Measurements from ENCODE around the gene CSF1R. TPM values are rescaled to one million over a fixed set of nuclear protein-coding genes. Genes with fewer than 3 reads are reported as not detected.

Gene CSF1R
- total and polyA plus RNA-seq, 2 donors (not counting 3 experiments of a cell fraction or from before 2014, with no cell fraction given), result not detected

DNA sequence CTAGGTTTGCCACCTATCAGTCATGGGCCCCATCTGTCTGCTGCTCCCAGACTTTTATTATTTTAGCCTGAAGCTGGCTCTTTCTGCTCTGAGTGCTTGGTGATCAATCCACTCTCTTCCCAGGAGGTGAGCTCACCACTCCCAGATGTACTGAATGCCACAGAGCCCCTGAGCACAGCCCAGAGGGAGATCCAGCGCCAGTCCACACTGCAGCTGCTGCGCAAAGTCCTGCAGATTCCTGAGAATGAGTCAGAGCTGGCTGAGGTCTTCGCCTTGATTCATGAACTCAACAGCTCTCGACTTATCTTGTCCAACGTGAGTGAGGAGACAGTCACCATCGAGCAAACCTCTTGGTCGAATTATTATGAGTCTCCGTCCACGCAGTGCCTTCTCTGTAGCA is 49.8 kb downstream of the CSF1R start:
- H2AFZ ChIP-seq (ENCODE audit: low read depth, low read length), result no peak overlapping the region
- no peaks in the 10 kb centered on the region for H3K79me2 ChIP-seq (ENCODE audit: control insufficient read depth, insufficient read depth, low read length)
- no peaks in the 10 kb centered on the region for H3K9me1 ChIP-seq (replicated peaks; ENCODE audit: control insufficient read depth, extremely low read depth, insufficient read depth, low read length)
- no peak overlapping the region for H3K4me2 ChIP-seq (ENCODE audit: insufficient read depth, low read length)
- DNase-seq (ENCODE audit: low read depth, low spot score) (no peak), FAIRE-seq (no peak)
- no peaks in the 10 kb centered on the region for H3K9me3 ChIP-seq (replicated peaks; ENCODE audit: control insufficient read depth, insufficient read depth, low read length)
- no peak overlapping the region for H3K27ac ChIP-seq (ENCODE audit: insufficient read depth, low read depth, low read length)
- no peak overlapping the region for H3K4me3 ChIP-seq (replicated peaks in 1 of 3; ENCODE audit: insufficient read depth in 1 of 3, low read depth in 1 of 3, low read length in 3 of 3)
- H3K36me3 ChIP-seq (ENCODE audit: control insufficient read depth in 2 of 2, extremely low read depth in 1 of 2, insufficient read depth in 2 of 2, low read length in 2 of 2), result peaks cover 34 to 46% of the 10 kb centered on the region in 2 experiments
- no peaks in the 10 kb centered on the region for H3K27me3 ChIP-seq (ENCODE audit: control insufficient read depth in 2 of 2, insufficient read depth in 2 of 2, low read length in 2 of 2)
- ChIA-PET POLR2A (no interaction called here), CTCF (interaction anchor here (2.1 to 2.8 kb wide), 2 partner anchors 15 to 46 kb away, joined by 9 to 10 read pairs; no protein-coding TSS in a partner anchor)
- intact Hi-C loops (cut with micrococcal nuclease) (no loop called here), dilution Hi-C loops (cut with MboI; ENCODE audit: extremely low pct_ligation_motif_present, low sequenced_read_pairs) (no loop called here)
- no peak overlapping the region for H3K9ac ChIP-seq (replicated peaks; ENCODE audit: extremely low read depth, insufficient read depth, low read length)
- no peaks in the 10 kb centered on the region for H4K20me1 ChIP-seq (replicated peaks; ENCODE audit: control insufficient read depth, extremely low read depth, insufficient read depth, low read length)
- TF ChIP-seq EZH2 (IDR thresholded peaks at IDR 0.05; ENCODE audit: borderline replicate concordance, low read depth, low read length, severe bottlenecking) (no peak), POLR2AphosphoS5 (IDR thresholded peaks at IDR 0.05; ENCODE audit: insufficient read depth, low read depth, low read length) (no peak), JUN (IDR thresholded peaks at IDR 0.05; ENCODE audit: borderline replicate concordance, insufficient read depth, insufficient read length, low read depth) (no peak), FOS (IDR thresholded peaks at IDR 0.05; ENCODE audit: borderline replicate concordance, insufficient read depth, low read length) (no peak), GATA2 (IDR thresholded peaks at IDR 0.05; ENCODE audit: insufficient read depth, insufficient read length, low read depth, low read length) (no peak), POLR2A (IDR thresholded peaks at IDR 0.05; ENCODE audit: low read depth, low read length) (no peak), MYC (IDR thresholded peaks at IDR 0.05; ENCODE audit: low read depth, low read length) (no peak), MAX (IDR thresholded peaks at IDR 0.05; ENCODE audit: insufficient read depth, insufficient read length) (no peak)
- TF ChIP-seq, protein P1, sequence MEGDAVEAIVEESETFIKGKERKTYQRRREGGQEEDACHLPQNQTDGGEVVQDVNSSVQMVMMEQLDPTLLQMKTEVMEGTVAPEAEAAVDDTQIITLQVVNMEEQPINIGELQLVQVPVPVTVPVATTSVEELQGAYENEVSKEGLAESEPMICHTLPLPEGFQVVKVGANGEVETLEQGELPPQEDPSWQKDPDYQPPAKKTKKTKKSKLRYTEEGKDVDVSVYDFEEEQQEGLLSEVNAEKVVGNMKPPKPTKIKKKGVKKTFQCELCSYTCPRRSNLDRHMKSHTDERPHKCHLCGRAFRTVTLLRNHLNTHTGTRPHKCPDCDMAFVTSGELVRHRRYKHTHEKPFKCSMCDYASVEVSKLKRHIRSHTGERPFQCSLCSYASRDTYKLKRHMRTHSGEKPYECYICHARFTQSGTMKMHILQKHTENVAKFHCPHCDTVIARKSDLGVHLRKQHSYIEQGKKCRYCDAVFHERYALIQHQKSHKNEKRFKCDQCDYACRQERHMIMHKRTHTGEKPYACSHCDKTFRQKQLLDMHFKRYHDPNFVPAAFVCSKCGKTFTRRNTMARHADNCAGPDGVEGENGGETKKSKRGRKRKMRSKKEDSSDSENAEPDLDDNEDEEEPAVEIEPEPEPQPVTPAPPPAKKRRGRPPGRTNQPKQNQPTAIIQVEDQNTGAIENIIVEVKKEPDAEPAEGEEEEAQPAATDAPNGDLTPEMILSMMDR (IDR thresholded peaks at IDR 0.05; ENCODE audit: extremely low read depth in 1 of 2, insufficient read depth in 1 of 2, low read depth in 1 of 2, low read length in 2 of 2), result no peak
- no peaks in the 10 kb centered on the region for H3K4me1 ChIP-seq (ENCODE audit: control insufficient read depth, extremely low read depth, insufficient read depth, low read length)
- BruUV-seq (replicated peaks), result no TSS peak
